ENCODE data around the gene FNDC8.

DNA sequence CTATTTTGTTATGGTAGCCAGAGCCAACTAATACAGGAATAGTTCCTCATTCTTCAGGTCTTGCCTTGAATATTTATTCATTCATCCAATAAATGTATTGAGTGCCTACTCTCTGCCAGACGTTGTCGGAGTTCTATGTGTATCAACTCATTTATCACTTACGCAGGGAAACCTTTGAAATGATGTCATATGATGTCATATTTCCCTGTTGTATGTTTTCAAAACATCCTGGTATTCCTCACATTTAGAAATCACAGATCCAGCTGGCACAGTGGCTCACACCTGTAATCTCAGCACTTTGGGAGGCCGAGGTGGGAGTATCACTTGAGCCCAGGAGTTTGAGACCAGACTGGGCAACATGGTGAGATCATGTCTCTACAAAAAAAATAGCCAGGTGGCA lies 23.4 kb downstream of the FNDC8 start:
- no peak for TF ChIP-seq EZH2 (IDR thresholded peaks at IDR 0.05; ENCODE audit: borderline replicate concordance)
- TF ChIP-seq, protein P1, sequence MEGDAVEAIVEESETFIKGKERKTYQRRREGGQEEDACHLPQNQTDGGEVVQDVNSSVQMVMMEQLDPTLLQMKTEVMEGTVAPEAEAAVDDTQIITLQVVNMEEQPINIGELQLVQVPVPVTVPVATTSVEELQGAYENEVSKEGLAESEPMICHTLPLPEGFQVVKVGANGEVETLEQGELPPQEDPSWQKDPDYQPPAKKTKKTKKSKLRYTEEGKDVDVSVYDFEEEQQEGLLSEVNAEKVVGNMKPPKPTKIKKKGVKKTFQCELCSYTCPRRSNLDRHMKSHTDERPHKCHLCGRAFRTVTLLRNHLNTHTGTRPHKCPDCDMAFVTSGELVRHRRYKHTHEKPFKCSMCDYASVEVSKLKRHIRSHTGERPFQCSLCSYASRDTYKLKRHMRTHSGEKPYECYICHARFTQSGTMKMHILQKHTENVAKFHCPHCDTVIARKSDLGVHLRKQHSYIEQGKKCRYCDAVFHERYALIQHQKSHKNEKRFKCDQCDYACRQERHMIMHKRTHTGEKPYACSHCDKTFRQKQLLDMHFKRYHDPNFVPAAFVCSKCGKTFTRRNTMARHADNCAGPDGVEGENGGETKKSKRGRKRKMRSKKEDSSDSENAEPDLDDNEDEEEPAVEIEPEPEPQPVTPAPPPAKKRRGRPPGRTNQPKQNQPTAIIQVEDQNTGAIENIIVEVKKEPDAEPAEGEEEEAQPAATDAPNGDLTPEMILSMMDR (IDR thresholded peaks at IDR 0.05; ENCODE audit: poor library complexity), result no peak

All from hepatocyte (in vitro differentiated cells).